ENCODE results near the gene SRP19. TPM values are rescaled to one million over a fixed set of nuclear protein-coding genes. Genes with fewer than 3 reads are reported as not detected.

The SRP19 gene
- total and polyA plus RNA-seq, 4 experiments from 2014 or later = 51.4 to 163 (median 102) TPM

DNA sequence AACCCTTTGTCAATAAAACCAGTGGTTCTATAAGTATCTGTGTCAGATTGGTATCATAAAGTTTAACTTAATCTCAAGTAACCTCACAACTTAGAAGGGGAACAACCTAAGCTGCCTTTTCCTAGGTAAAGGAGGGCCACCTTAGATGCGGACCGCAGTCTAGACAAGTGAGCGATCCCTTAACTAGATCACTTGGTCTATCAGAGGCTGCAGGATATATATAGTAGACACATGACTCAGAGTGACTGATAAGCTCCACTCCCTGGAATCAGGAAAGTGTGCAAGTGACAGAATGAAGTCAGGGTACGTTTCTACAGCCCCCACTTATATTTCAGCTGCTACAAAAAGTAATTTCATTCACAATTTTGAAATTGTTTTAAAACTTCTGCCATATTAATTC is 53.5 kb downstream of the SRP19 start:
- Mint-ChIP-seq H3K27ac (peak overlapping the region in 1 of 7 donors; percentile 19), H3K9me3 (no peaks in the 10 kb centered on the region), H3K27me3 (no peaks in the 10 kb centered on the region), H3K4me1 (peaks cover 50 to 87% (median 66%) of the 10 kb centered on the region in 4 donors), H3K4me3 (peak overlapping the region in 3 of 8 donors; percentile 1 to 11 (median 7)), H3K36me3 (peaks cover 51 to 80% of the 10 kb centered on the region in 2 donors)
- H3K4me1 ChIP-seq (ENCODE audit: insufficient read depth, low read length) = peaks cover 69% of the 10 kb centered on the region
- intact Hi-C loops (cut with micrococcal nuclease) = no loop called here
- ChIA-PET CTCF (ENCODE audit: partially characterized antibody) (interaction anchor here (0.6 to 2.7 kb wide), 4 partner anchors 9 to 66 kb away, joined by 3 to 8 read pairs (median 6); partner anchors contain the start of gene SRP19), POLR2A (ENCODE audit: partially characterized antibody) (interaction anchor here (2.1 kb wide), 1 partner anchor 36 kb away, joined by 6 read pairs; no protein-coding TSS in a partner anchor)
- DNase-seq = no peak
- no peak overlapping the region for H3K27ac ChIP-seq (ENCODE audit: low read depth, low read length)
- no peaks in the 10 kb centered on the region for H3K27me3 ChIP-seq (ENCODE audit: insufficient read depth, low read length)
- H3K9me3 ChIP-seq (ENCODE audit: control insufficient read depth in 1 of 2, low read length in 2 of 2) = no peaks in the 10 kb centered on the region
- H3K36me3 ChIP-seq (ENCODE audit: insufficient read depth, low read length) = peaks cover 26% of the 10 kb centered on the region
- no peak overlapping the region for H3K4me3 ChIP-seq (ENCODE audit: low read length in 2 of 2)

DNA sequence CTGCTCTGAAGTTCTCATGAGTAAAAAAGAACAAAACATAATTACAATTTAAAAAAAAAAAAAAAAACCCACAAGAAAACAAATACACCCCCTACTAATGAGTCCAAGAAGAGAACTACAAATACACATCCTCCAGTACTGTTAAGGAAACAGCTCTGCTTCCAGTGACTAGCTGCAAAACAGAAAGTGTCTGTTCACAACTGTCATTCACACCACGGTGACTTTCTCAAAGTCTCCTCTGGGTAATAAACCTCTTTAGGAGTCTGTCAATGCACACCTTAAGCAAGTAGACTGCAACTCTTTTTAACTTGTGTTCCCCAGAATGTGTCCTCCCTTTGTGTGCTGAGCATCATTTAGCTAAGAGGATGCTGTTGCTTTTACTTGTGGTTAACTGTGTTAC is 54.7 kb downstream of the SRP19 start:
- Mint-ChIP-seq H3K27me3 (no peaks in the 10 kb centered on the region), H3K4me1 (peaks cover 55 to 88% (median 74%) of the 10 kb centered on the region in 4 donors), H3K4me3 (peak overlapping the region in 5 of 8 donors; percentile 54 to 83 (median 73)), H3K9me3 (no peaks in the 10 kb centered on the region), H3K27ac (peak overlapping the region in 5 of 7 donors; percentile 8 to 83 (median 34)), H3K36me3 (peaks cover 43 to 73% of the 10 kb centered on the region in 2 donors)
- ChIA-PET POLR2A (ENCODE audit: partially characterized antibody) (interaction anchor here (0.7 to 2.1 kb wide), 8 partner anchors 9 to 61 kb away, joined by 3 to 7 read pairs (median 6); partner anchors contain the start of genes DCP2 and SRP19), CTCF (ENCODE audit: partially characterized antibody) (interaction anchor here (0.9 to 2.7 kb wide), 5 partner anchors 25 to 80 kb away, joined by 5 to 8 read pairs (median 7); partner anchors contain the start of gene SRP19)
- intact Hi-C loops (cut with micrococcal nuclease) = no loop called here
- H3K27me3 ChIP-seq (ENCODE audit: insufficient read depth, low read length) = no peaks in the 10 kb centered on the region
- H3K36me3 ChIP-seq (ENCODE audit: insufficient read depth, low read length) = peaks cover 21% of the 10 kb centered on the region
- H3K9me3 ChIP-seq (ENCODE audit: control insufficient read depth in 1 of 2, low read length in 2 of 2) = no peaks in the 10 kb centered on the region
- peak overlapping the region; percentile 12 for H3K27ac ChIP-seq (ENCODE audit: low read depth, low read length)
- DNase-seq = no peak
- H3K4me3 ChIP-seq (ENCODE audit: low read length in 2 of 2) = no peak overlapping the region
- H3K4me1 ChIP-seq (ENCODE audit: insufficient read depth, low read length) = peaks cover 79% of the 10 kb centered on the region

DNA sequence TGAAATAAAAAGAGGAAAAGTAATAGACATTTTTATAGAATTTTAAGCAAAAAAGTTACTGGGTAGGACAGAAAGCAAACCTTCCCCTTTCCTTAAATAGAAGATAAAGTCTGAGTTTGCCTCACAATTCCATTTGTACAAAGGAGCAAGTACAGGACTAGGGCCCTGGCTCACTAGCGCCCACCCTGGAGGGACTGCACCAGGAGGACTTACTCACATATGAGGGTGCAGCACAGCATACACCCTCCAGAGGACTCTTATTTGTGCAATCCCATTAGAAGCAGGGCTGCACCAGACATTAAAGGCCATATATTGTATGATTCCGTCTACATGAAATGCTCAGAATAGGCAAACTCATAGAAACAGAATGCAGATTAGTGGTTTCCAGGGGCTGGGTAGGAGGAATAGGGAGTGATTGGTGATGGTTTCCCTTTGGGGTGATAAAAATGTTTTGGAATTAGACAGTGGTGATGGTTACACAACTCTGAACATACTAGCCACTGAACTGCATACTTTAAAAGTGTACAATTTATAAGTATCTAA is 56.4 kb downstream of the SRP19 start:
- H3K9me3 ChIP-seq (ENCODE audit: control insufficient read depth in 1 of 2, low read length in 2 of 2) = no peaks in the 10 kb centered on the region
- no peak overlapping the region for H3K4me3 ChIP-seq (ENCODE audit: low read length in 2 of 2)
- Mint-ChIP-seq H3K4me1 (peaks cover 57 to 86% (median 71%) of the 10 kb centered on the region in 4 donors), H3K9me3 (no peaks in the 10 kb centered on the region), H3K4me3 (peak overlapping the region in 7 of 8 donors; percentile 23 to 92 (median 41)), H3K27me3 (no peaks in the 10 kb centered on the region), H3K36me3 (peaks cover 37 to 66% of the 10 kb centered on the region in 2 donors), H3K27ac (peak overlapping the region in 5 of 7 donors; percentile 1 to 83 (median 27))
- H3K27ac ChIP-seq (ENCODE audit: low read depth, low read length) = no peak overlapping the region
- H3K36me3 ChIP-seq (ENCODE audit: insufficient read depth, low read length) = peaks cover 16% of the 10 kb centered on the region
- ChIA-PET CTCF (ENCODE audit: partially characterized antibody) (interaction anchor here (1.0 to 2.7 kb wide), 4 partner anchors 15 to 69 kb away, joined by 3 to 8 read pairs (median 6); partner anchors contain the start of gene SRP19), POLR2A (ENCODE audit: partially characterized antibody) (no interaction called here)
- intact Hi-C loops (cut with micrococcal nuclease) = no loop called here
- no peaks in the 10 kb centered on the region for H3K27me3 ChIP-seq (ENCODE audit: insufficient read depth, low read length)
- peak in 1 of 5 donors; percentile 38 for DNase-seq
- H3K4me1 ChIP-seq (ENCODE audit: insufficient read depth, low read length) = peaks cover 78% of the 10 kb centered on the region

DNA sequence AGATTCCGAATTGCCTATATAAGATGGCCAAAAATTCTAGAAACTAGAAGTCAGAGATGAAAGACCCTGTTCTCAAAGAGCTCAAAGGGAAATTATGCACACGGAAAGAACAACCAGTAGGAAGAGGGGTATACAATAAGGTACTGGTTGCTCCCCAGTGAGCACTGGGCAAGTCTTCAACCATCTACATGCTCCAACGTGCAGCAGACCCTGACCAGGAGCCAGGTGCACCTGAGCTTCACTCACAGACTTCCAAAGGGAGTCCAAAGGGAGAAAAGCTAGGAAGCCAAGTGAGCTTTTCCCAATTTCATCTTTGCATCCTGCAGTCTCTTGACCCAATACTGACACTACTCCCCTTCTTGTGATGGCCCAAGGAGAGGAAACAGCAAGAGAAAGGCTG is 57.0 kb downstream of the SRP19 start:
- peaks cover 31 to 60% of the 10 kb centered on the region in 2 donors for H3K36me3 Mint-ChIP-seq
- peaks cover 16% of the 10 kb centered on the region for H3K36me3 ChIP-seq (ENCODE audit: insufficient read depth, low read length)
- no peaks in the 10 kb centered on the region for H3K27me3 Mint-ChIP-seq
- no peaks in the 10 kb centered on the region for H3K9me3 Mint-ChIP-seq
- peaks cover 60 to 86% (median 72%) of the 10 kb centered on the region in 4 donors for H3K4me1 Mint-ChIP-seq
- DNase-seq = no peak
- H3K27me3 ChIP-seq (ENCODE audit: insufficient read depth, low read length) = no peaks in the 10 kb centered on the region
- H3K27ac Mint-ChIP-seq = peak overlapping the region; percentile 4 to 83 (median 50)
- intact Hi-C loops (cut with micrococcal nuclease) = no loop called here
- ChIA-PET CTCF (ENCODE audit: partially characterized antibody) (interaction anchor here (0.6 to 1.7 kb wide), 4 partner anchors 9 to 70 kb away, joined by 3 to 6 read pairs (median 4); partner anchors contain the start of gene SRP19), POLR2A (ENCODE audit: partially characterized antibody) (no interaction called here)
- H3K4me3 Mint-ChIP-seq = peak overlapping the region in 7 of 8 donors; percentile 18 to 92 (median 52)
- H3K27ac ChIP-seq (ENCODE audit: low read depth, low read length) = no peak overlapping the region
- no peak overlapping the region for H3K4me3 ChIP-seq (ENCODE audit: low read length in 2 of 2)
- H3K9me3 ChIP-seq (ENCODE audit: control insufficient read depth in 1 of 2, low read length in 2 of 2) = no peaks in the 10 kb centered on the region
- peaks cover 78% of the 10 kb centered on the region for H3K4me1 ChIP-seq (ENCODE audit: insufficient read depth, low read length)

DNA sequence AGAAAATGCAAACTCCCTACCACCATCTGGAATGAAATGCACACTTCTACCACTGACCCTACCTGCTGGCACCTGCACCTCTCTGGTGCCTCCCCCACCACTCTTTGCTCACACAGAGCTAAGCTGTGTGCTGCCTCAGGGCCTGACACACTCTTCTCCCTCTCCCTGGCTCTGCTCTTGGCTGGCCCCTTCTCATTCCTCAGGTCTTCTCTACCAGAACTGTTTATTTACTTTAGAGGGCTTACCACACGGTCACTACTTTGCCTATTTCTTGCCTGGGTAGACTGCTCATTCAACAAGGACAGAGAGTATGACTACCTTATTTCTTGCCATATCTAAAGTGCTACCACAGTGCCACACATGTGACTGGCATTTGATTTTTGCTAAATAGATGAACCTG is 57.6 kb downstream of the SRP19 start:
- no peak overlapping the region for H3K4me3 ChIP-seq (ENCODE audit: low read length in 2 of 2)
- ChIA-PET POLR2A (ENCODE audit: partially characterized antibody) (no interaction called here), CTCF (ENCODE audit: partially characterized antibody) (interaction anchor here (0.6 to 8.1 kb wide), 6 partner anchors 9 to 70 kb away, joined by 3 to 76 read pairs (median 4); partner anchors contain the start of gene SRP19)
- Mint-ChIP-seq H3K36me3 (peaks cover 30 to 57% of the 10 kb centered on the region in 2 donors), H3K4me3 (peak overlapping the region in 7 of 8 donors; percentile 28 to 92 (median 52)), H3K9me3 (no peaks in the 10 kb centered on the region), H3K4me1 (peaks cover 63 to 90% (median 74%) of the 10 kb centered on the region in 4 donors), H3K27me3 (no peaks in the 10 kb centered on the region), H3K27ac (peak overlapping the region; percentile 6 to 88 (median 74))
- H3K27me3 ChIP-seq (ENCODE audit: insufficient read depth, low read length) = no peaks in the 10 kb centered on the region
- intact Hi-C loops (cut with micrococcal nuclease) = no loop called here
- H3K9me3 ChIP-seq (ENCODE audit: control insufficient read depth in 1 of 2, low read length in 2 of 2) = no peaks in the 10 kb centered on the region
- no peak overlapping the region for H3K27ac ChIP-seq (ENCODE audit: low read depth, low read length)
- H3K36me3 ChIP-seq (ENCODE audit: insufficient read depth, low read length) = peaks cover 16% of the 10 kb centered on the region
- peaks cover 83% of the 10 kb centered on the region for H3K4me1 ChIP-seq (ENCODE audit: insufficient read depth, low read length)
- no peak for DNase-seq

Other genes starting within 250 kb of the SRP19 start
- 10 to 100 TPM; 40.5 to 44.5 TPM for gene APC, start 123.4 kb upstream of the SRP19 start, total RNA-seq
- 10 to 100 TPM in 1 of 2 donors, 1 to 10 TPM in 1; 4.4 to 23.0 TPM for gene APC, start 123.4 kb upstream of the SRP19 start, polyA plus RNA-seq
- 10 to 100 TPM; 55.6 to 61.1 TPM for gene REEP5, start 60.9 kb downstream of the SRP19 start, total RNA-seq
- gene REEP5, start 60.9 kb downstream of the SRP19 start, polyA plus RNA-seq = 100 to 1,000 TPM; 113 to 117 TPM
- 100 to 1,000 TPM; 116 to 123 TPM for gene DCP2, start 115.5 kb downstream of the SRP19 start, total RNA-seq
- 10 to 100 TPM; 54.0 to 75.4 TPM for gene DCP2, start 115.5 kb downstream of the SRP19 start, polyA plus RNA-seq

Data from CD4-positive, alpha-beta memory T cell (primary cell).